Activated CD4-positive, CD25-positive, alpha-beta regulatory T cell treated with anti-CD3 and anti-CD28 coated beads, Interleukin-2, amount 50 U/mL, for 72 hours (primary cell): ENCODE data around the gene CEP41.

ENCODE experiments used
- DNase-seq: peaks from one replicate; pipeline ENCODE4 v3.0.0; 2021

Gene CEP41, protein sequence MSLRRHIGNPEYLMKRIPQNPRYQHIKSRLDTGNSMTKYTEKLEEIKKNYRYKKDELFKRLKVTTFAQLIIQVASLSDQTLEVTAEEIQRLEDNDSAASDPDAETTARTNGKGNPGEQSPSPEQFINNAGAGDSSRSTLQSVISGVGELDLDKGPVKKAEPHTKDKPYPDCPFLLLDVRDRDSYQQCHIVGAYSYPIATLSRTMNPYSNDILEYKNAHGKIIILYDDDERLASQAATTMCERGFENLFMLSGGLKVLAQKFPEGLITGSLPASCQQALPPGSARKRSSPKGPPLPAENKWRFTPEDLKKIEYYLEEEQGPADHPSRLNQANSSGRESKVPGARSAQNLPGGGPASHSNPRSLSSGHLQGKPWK

DNA sequence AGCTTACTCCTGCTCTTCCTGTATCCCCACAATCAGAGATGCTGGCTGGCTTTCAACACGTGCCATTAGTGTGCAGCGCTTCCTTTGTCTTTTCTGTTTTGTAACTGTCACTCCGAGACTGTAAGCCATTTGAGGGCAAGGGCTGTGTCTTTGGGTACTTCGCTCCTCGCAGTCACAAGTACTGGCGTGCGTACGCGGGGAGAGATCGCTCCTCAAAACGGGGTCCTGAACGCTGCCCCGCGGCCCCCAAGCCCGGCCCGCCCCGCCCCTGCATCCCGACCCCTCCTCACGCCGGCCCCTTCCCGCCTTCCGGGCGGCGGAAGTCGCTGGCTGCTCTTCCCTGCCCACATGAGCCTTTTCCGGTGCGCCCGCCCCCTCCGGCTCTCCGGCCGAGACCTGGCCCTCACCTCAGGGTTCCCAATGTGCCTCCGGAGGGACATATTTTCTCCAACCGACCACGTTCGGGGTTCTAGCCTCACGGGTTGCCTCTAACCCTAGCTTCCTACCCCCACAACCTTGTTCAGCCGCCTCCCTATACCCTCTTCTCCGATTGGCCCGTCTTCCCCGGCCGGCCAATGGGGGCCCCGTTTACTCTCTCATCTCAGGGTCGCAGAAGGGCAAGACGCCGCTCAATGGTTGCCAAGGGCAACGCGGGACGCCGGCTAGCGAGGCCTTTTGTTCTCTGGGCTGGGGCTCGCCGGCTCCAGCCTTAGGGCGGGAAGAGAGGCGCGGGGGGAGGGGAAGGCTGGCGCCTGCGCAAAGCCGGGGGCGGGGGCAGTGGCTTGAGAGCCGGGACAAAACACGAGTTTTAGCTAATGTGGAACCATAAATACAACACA is at the start of gene CEP41:
TSS of gene CEP41 (minus strand) at position 490 of the 839 bp plus-strand sequence. CDS start at position 440, 50 bp downstream.
- peak; percentile 92 for DNase-seq

DNA sequence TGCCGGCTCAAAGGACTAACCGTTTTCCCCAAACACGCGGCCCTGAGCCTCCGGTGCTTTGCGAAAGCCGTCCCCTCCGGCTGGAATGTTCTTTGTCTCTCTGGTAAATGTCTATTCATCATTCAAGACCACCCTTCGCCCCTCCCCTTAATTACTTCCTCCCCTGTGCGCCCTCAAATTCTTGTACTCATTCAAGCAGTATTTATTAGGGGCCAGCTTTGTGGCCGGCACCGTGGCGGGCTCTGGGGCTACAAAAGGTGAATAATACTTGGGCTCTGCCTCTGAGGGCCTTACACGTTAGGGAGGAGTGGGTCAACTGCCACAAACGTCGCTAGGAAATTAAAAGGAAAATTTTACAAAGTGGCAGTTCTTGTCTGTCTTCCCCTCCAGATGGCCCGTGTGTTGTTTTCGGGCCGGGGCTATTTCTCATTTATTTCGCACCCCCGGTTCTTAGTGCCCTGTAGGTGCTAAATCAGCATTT is 49.5 kb upstream of the CEP41 start:
- DNase-seq: no peak

DNA sequence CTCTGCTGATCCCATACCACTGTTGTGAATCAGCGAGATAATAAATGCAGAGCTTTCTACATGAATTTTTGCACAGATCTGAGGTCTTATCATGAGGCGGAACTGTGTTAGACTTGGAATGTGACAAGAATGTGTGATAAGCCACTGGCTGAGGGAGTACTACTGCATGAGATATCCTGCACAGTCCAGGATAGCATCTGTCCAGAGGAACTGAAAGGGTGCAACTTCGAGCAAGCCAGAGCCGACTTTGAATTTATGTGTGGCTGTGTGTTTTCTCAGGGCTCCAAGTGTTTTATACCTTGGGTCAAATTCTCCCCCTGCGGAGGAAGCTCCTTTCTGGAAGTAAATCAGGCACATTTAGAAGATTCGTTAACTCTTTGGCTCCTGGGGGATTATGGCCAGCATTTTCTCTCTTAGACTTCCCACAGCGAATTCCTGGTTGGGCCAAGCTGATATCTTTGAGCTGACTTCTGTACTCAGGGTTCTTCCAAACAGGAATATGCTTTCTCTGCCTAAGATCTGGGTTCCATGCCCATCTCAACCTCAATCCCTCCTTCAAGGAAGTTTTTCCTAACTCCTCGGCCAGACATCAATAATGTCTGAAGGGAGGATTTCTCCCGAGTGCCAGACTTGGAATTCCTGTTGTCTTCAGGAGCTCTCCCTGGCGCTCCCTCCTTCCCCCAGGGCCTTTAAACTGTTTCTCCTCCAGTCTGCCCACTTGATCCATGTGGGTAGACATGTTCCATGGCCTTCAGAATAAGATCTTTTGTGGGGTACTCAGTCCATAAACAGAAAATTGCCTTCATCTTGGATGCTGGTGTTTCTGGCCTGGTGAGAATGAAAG is 48.5 kb upstream of the CEP41 start:
- DNase-seq: no peak

DNA sequence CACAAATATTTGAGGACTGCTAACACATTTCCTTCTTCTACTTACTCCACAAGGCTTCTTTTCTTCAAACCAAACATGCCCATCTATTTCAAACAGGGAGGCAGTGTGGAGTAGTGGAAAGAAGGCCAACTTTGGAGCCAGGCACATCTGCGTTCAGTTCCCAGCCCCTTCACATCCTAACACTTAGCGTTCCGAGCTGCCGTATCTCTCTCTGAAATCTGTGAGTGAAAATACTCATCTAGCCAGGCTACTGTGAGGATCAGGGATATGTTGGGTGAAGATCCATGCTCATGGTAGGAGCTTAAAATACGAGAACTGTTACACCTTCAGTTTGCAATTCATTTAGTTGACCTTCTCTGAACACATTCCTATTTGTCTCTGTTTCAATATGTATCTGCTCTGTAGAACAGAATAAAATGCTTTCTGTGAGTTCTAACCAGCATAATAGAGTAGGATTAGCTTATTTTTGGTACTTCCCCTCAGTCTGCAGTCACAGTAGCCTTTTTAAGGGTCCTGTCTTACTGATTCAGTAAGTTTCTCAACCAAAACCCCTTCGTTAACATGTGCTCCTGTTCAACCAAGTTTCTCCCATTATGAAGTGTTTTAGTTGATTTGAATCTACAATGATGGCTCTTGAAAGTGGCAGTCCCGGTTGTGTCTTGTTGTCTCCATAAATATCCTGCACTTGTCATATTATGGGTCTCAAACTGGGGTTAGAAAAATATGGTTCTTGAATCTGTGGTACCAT is 47.8 kb upstream of the CEP41 start:
- no peak for DNase-seq

DNA sequence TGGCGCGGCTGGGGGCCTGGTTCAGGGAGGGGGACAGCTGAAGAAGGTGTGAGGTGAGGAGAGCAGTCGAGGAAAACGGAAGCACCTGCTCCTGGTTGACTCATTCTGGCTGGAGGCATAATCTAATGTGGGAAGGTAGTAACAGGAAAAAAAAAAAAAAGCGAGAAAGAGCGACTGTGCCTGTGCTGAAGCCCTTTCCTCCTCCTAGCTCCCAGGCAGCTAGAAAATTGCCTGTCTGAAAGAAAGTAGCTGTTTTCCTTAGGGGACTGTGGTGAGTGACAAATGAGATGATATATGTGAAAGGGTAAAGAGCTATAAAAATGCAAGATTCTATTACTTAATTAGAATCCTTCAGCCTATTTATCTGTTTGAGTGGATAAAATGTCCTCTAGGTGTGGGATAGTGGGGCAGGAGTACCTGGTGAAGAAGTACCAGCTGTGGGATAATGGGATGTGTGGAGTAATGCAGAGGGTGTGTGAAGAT is 46.2 kb upstream of the CEP41 start:
- DNase-seq: no peak

DNA sequence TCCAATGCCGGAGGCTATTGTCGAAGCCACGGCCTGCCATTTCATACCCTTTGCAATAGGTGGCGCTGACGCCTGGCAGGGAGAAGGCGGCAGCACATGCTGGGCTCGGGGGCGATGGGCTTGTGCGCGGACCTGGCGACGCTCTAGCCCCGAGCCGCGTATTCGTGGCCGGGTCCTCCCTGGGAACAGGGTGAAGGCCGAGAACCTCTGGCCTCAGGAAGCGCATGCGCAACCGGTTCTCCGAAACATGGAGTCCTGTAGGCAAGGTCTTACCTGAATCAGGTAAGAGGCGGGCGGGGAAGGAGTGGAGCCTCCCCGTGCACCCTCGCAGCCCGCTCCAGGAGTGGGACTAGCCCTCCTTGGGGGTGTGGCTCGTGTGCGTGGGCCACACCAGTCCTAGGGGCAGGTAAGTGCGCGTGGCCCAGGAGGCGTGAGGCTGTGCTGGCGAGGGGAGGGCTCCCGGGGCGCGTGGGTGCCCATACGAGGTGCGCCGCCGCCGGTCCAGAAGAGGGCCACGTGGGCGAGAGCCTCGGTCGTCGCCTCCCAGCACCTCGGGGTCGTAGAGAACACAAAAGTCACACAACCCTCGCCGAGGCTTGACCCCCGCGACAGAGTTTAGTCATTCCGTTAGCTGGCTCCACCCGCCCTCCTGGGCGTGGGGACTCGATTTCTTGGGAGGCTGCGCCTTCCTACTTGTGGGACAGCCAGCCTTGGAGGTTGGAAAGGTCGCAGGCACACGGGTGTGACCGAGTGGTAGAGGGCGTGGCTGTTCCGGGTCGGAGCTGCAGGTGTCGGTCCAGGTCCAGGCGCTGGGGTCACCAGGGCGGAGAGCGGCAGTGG is 45.5 kb upstream of the CEP41 start:
- peak; percentile 48 for DNase-seq

DNA sequence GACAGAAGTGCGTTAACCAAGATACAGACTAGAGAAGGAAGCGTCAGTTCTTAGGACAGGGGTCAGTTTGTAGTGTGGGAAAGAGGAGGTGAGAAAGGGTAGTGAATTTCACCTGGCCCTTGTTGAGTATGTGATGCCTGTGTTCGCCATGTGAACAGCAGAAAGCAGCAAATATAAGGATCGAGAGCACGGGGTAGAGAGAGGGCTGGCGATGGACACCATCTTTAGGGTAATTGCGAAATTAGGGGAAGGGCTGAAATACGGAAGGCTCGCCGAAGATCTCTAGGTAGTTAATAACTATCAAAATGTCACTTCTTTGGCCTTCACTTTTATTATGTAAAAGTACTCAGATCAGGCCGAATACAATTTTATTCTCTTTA is 44.9 kb upstream of the CEP41 start:
- DNase-seq: no peak

DNA sequence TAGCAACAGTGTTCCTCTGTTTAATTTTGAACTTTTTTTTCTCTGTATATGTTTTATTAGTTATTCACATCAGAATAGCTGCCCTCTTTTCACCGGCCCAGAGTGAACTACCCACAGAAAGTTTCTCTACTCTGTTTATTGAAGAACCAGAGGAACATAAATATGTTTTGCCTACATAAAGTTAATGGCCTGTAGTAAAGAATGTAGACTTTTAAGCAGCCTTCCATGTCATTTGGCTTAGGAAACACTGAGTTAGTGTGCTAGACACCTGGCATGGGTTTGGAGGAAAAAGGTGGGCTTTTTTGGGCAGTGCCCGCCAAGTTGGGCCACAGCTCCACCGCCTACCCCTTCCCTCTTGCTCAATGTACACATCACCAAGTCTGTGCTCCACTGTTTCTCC is 42.2 kb upstream of the CEP41 start:
- DNase-seq: no peak

DNA sequence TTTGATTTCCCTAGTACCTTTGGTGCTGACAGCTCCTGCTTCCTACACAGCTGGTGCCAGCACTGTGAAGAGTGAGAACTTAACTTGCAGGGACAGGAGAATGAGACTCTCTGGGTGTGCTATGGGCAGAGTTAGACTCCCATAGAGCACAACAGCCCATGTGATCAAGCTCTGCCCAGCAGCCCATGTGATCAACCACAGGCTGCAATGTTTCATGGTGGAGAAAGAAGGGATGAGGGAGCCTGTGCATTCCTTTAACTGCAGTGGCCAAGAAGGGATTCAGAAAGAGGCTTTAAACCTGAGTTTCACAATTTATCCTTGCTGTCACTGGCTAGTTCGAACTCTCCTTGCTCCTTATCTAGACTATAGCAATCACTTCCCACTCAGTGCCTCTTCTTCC is 41.1 kb upstream of the CEP41 start:
- no peak for DNase-seq

DNA sequence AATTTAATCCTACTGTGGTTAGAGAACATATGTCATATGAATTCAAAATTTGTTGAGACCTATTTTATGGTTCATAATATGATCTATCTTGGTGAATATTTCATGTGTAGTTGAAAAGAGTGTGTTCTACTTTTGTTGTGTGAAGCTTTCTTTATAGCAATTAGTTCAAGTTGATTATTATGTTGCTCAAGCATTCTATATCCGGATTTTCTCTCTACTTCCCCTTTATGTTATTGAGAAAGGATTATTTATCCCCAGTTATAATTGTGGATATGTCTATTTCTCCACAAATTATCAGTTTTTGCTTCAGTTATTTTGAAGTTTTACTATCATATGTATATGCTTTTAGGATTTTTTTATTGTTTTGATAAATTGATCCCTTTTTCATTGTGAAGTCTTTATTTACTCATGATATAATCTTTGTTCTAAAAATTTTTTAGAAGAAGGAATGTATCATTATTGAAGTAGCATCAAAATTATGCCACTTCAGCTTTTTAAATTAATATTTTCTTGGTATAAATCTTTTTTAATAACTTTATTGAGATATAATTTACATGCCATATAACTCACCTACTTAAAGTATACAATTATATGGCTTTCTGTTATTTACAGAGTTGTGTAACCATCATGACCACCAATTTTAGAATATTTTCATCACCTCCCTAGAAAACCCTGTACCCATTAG is 39.0 kb upstream of the CEP41 start:
- no peak for DNase-seq

DNA sequence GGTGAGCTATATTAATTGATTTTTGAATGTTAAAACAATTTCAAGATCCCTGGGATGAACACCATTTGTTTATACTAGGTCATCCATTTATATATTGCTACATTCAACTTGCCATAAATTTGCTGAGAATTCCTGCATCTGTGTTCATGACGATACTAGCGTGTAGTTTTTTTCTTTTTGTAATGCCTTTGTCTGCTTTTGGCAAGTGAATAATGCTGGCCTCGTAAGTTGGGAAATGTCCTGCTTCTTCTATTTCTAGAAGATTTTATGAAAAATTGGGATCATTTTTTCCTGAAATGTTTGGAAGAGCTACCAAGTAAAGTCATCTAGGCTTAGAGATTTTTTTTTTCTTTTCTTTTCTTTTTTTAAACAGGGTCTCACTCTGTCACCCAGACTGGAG is 38.2 kb upstream of the CEP41 start:
- no peak for DNase-seq

DNA sequence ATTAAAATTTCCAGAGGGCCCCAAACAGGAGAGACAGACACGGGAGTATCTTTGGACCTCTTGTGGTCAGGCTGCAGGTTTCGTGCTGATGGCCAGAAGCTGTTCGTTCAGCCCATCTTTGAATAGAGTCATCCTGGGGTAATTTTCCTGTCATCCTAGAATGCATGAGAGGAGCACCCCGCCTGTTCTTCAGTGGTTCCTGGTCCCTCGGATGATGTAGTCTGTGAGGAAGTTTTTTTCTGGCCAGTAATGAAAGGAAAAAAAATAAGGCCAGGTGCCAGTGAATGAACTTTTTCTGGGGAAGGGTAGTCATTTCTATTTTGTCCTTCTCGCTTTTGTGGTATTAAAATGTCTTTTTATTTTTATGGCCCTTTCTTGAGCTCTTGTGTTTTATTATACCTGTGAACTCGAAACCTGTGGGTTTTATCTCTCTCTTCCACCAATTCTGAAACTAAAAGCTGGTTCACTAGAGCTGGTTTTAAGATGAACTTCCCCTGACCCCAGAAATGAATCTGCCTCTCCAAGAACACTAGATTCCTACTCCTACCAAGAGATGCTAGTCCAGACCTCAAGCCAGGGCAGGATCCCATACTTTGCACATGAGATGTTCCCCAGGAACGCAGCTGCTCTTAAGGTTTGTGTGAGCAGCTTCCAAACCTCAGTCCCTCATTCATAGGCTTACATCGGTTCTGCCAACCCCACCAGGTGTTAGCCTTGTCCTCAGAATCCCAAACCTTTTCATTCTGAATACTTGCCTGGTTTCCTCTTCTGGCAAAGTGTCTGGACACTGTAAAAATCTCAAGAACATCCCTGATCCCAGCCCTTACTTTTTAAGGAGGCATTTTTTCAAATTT is 35.7 kb upstream of the CEP41 start:
- DNase-seq: no peak

DNA sequence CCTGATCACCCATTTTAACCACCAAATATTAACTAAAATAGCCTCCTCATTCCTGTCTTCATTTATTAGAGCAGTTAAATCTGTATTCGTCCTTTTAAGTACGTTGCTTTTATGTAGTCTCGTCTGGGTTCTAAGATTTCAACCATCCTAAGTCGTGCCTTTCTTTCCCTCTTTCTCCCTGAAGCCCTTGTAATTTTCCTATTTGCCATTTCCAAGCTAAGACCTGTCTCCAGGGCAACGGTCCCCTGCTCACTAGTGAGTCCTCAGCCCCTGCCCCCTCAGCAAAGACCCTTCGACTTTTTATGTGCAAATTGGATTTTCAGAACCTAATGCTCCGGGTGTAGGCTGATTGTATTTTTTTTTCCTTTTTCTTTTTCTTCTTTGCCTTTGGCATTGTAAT is 35.0 kb upstream of the CEP41 start:
- no peak for DNase-seq

DNA sequence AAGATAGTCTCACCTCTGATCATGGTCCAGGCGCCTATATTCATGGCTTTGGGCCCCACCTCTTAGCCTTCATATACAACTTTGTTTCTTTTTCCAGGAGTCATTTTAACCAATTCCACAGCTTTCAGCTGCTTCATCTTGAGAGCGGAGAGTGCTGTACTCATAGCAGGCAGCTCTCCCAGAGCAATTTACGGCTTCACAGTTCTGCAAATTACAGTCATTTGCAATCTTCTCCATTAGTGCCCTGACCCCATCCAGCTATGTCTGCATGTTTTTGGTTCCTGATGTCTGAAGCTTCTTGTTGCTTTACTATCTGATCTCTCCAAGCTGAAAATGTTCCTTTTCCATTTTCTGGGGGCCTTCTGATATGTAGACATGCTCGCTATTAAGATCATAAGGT is 33.1 kb upstream of the CEP41 start:
- no peak for DNase-seq

DNA sequence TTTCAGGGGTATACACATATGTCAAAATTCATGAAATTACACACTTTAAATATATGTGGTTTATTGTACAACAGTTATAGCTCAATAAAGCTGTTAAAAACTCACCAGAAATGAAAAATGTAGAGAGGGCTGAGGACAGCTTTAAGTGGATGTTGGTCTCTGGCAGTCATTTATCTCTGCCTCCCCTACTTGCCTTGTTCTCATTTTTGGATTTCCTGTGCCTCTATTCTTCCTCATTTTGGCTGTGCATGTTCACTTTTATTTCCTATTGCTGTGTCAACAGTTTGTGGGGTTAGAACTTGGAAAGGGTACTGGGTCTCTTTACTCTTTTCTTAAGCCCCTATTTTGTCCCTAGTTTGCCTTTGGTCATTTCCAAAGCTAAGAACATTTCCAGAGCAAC is 32.5 kb upstream of the CEP41 start:
- no peak for DNase-seq

DNA sequence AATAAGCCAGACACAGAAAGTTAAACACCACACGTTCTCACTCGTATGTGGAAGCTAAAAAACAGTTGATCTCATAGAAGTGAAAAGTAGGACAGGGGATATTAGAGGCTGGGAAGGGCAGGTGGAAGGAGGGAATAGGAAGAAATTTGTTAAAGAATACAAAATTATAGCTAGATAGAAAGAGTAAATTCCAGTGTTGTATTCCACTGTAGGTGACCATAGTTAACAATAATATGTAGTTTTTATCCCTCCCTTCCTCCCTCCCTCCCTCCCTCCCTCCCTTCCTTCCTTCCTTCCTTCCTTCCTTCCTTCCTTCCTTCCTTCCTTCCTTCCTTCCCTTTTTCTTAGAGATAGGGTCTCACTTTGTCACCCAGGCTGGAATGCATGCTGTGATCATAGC is 31.2 kb upstream of the CEP41 start:
- no peak for DNase-seq

DNA sequence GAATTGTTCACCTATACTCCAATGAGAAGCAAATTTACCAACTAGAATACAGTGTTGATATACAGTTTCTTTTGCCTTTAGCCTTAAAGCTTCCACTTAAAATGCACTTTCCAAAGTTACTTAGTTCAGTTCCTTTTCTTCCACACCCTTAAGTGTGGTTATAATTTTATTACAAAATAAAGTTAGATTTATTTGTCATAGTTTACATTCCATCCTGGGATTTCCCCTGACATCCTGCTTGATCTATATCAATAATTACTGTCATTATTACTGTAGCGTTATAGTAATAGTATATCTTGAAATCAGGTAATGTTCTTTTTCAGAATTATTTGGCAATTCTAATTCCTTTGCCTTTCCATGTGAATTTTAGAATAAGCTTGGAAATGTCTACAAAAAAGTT is 27.8 kb upstream of the CEP41 start:
- DNase-seq: no peak

DNA sequence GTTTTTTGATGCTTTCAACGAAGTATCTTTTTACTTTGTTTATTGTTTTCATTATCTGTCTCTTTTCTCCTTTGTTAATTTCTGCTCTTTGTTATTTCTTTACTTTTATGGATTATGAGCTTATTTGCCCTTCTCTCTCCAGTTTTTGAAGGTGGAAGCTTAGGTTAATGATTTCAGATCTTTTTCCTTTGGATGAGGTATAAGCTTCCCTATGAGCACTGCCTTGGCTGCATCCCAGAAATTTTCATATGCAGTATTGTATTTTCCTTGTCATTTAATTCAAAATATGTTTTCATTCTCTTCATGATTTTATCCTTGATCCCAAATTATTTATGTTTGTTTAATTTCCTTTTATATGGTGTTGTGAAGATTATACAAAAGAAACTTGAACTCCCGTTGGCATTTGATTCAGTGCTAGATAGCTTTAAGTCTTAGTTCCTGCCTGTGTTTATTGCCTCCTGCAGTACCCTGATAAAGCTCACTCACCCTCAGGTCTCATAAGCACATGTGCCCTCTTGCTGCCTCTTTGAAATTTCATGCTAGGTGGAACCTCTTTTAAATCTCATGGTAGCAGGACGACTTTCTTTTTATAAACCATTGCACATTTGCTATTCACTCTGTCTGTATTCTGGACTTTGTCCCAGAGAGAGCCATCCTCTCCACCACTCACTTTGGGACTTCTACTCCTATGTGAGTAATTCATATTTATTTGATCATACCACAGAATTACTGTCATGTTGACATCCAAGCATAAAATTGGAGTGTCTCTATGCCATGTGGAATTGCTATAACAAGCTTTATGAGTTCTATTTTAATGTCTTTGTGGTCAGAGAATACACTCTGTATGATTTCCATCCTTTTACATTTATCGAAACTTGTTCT is 23.0 kb upstream of the CEP41 start:
- DNase-seq: no peak

DNA sequence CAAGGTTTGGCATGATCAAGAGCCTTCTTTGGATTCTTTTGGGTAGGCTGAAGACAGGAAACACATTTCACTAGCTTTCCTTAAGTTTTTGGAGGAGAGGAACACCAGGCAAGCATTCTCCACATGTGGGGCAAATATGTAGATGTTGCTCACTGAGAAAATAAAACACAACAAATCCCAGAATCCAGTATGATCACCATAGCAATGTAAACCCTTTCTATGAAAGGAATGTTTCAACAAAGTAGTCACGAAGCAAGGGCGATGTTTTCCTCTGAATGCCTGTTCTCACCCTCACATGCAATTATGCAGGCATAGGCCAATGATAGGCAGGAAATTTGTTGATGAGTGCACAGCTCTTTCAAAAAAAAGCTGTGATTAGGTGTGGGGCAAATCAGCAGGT is 20.5 kb upstream of the CEP41 start:
- DNase-seq: no peak
